ENCODE results near the gene LPAR2. TPM values are rescaled to one million over a fixed set of nuclear protein-coding genes. Genes with fewer than 3 reads are reported as not detected.

LPAR2 gene
- total RNA-seq, 1 donor from 2014 or later = 1.9 TPM

DNA sequence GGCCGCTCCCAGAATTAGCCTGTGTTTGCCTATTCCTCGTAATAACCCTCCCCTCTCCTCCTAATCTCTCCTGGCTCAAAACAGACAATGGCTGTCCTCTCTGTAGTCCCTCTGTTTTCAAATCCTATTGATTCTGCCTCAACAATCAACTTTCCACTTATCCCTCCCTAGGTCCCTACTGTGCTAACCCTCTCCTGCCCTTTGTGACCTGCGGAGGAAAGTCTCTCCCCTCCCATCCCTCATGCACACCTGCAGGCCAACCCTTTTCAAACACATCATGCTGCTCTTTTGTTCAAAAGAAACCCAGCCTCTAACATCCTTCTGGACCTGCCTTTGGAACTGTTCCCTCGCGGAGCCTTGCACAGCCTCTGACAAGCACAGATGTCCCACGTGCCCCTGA is 52.6 kb downstream of the LPAR2 start:
- intact Hi-C loops (cut with DNase I) = no loop called here
- no peak for DNase-seq (ENCODE audit: low spot score)

Other genes with a start within 250 kb of the LPAR2 start
- 39.9 TPM for gene GATAD2A, start 222.5 kb downstream of the LPAR2 start, total RNA-seq
- gene TSSK6, start 112.7 kb downstream of the LPAR2 start, total RNA-seq = 1.2 TPM
- 779 TPM for gene NDUFA13, start 112.0 kb downstream of the LPAR2 start, total RNA-seq
- 6.7 TPM for gene YJEFN3, start 99.3 kb downstream of the LPAR2 start, total RNA-seq
- 0.24 TPM for gene CILP2, start 90.0 kb downstream of the LPAR2 start, total RNA-seq
- not detected for gene PBX4, start 9.5 kb downstream of the LPAR2 start, total RNA-seq
- 3.5 TPM for gene GMIP, start 15.4 kb upstream of the LPAR2 start, total RNA-seq
- gene ATP13A1, start 35.5 kb upstream of the LPAR2 start, total RNA-seq = 20.1 TPM
- 2.9 TPM for gene ZNF101, start 40.6 kb upstream of the LPAR2 start, total RNA-seq
- 4.6 TPM for gene ZNF14, start 104.9 kb upstream of the LPAR2 start, total RNA-seq
- gene ZNF506, start 193.5 kb upstream of the LPAR2 start, total RNA-seq = 18.2 TPM
- gene ZNF253, start 237.7 kb upstream of the LPAR2 start, total RNA-seq = 8.9 TPM